SU-DHL-6 (cell line): Measurements from ENCODE around the gene ACE.
A peak's percentile ranks its signal among the peaks of the same experiment; 100 is the strongest.

Source experiments
- H2AFZ ChIP-seq: fragments of 200-600 bp; sonication (generic); 2 replicates; pipeline ENCODE4 v1.6.1; 2014; ENCODE audit warnings: low read depth, mild to moderate bottlenecking, moderate library complexity, mixed read lengths, antibody characterized with exemption, low read length; ENCODE audit not compliant: severe bottlenecking
- H3F3A ChIP-seq: fragments of 200-600 bp; shearing (Covaris generic); 2 replicates; pipeline ENCODE4 v1.6.0; 2016; ENCODE audit warnings: antibody characterized with exemption, mild to moderate bottlenecking; ENCODE audit not compliant: insufficient read depth
- H3K27ac ChIP-seq: fragments of 200-600 bp; sonication (generic); 2 replicates; pipeline ENCODE4 v1.5.1; 2016; ENCODE audit warnings: low read depth, mild to moderate bottlenecking, low read length, moderate library complexity, mixed read lengths
- H3K27me3 ChIP-seq: fragments of 200-600 bp; sonication (generic), shearing (Covaris generic); 2 replicates; pipeline ENCODE4 v1.6.0; 2014; ENCODE audit warnings: mild to moderate bottlenecking, low read length
- H3K36me3 ChIP-seq: fragments of 200-600 bp; sonication (generic); 2 replicates; pipeline ENCODE4 v1.6.1; 2014; ENCODE audit warnings: mild to moderate bottlenecking, low read length, mixed read lengths
- H3K4me2 ChIP-seq: fragments of 300-600, 200-600 bp; shearing (Covaris generic), sonication (generic); 2 replicates; pipeline ENCODE4 v1.6.0; 2014; ENCODE audit warnings: low read length, low read depth, mild to moderate bottlenecking; ENCODE audit not compliant: poor library complexity, severe bottlenecking
- H3K4me3 ChIP-seq: fragments of 200-600 bp; sonication (generic); 2 replicates; pipeline ENCODE4 v1.5.1; 2014; ENCODE audit warnings: antibody characterized with exemption, low read length, mild to moderate bottlenecking, mixed read lengths; ENCODE audit not compliant: insufficient read depth, poor library complexity, severe bottlenecking
- H3K79me2 ChIP-seq: fragments of 200-600 bp; sonication (generic); 2 replicates; pipeline ENCODE4 v1.6.1; 2014; ENCODE audit warnings: mild to moderate bottlenecking, low read length, moderate library complexity; ENCODE audit not compliant: insufficient read depth
- H3K9ac ChIP-seq: fragments of 200-600 bp; sonication (generic); 2 replicates; pipeline ENCODE4 v1.7.0; 2014; ENCODE audit warnings: mild to moderate bottlenecking, low read length
- H3K9me2 ChIP-seq: fragments of 200-600 bp; sonication (generic); replicated peaks from 2 replicates; pipeline ENCODE4 v1.6.1; 2014; ENCODE audit warnings: low read length; ENCODE audit not compliant: insufficient read depth
- H3K9me3 ChIP-seq: fragments of 200-600 bp; sonication (generic); 2 replicates; pipeline ENCODE4 v1.6.1; 2014; ENCODE audit warnings: low read length, mixed read lengths; ENCODE audit not compliant: insufficient read depth
- H4K20me1 ChIP-seq: fragments of 200-600 bp; sonication (generic); 2 replicates; pipeline ENCODE4 v1.6.1; 2014; ENCODE audit warnings: low read depth, mild to moderate bottlenecking, antibody characterized with exemption, low read length, moderate library complexity, mixed read lengths
- EZH2phosphoT487 ChIP-seq: fragments of 200-600 bp; sonication (generic), shearing (Covaris generic); conservative IDR thresholded peaks from 2 replicates; pipeline ENCODE4 v1.6.1; 2018; ENCODE audit warnings: mild to moderate bottlenecking, antibody characterized with exemption, low read length, moderate library complexity, mixed read lengths
- TF ChIP-seq, protein P1 (sequence below): fragments of 200-600 bp; sonication (generic); IDR thresholded peaks from one replicate; pipeline ENCODE4 v1.5.1; 2017; ENCODE audit warnings: antibody characterized with exemption, mild to moderate bottlenecking, low read length, moderate library complexity; ENCODE audit not compliant: insufficient read depth, poor library complexity, severe bottlenecking

The ACE gene

DNA sequence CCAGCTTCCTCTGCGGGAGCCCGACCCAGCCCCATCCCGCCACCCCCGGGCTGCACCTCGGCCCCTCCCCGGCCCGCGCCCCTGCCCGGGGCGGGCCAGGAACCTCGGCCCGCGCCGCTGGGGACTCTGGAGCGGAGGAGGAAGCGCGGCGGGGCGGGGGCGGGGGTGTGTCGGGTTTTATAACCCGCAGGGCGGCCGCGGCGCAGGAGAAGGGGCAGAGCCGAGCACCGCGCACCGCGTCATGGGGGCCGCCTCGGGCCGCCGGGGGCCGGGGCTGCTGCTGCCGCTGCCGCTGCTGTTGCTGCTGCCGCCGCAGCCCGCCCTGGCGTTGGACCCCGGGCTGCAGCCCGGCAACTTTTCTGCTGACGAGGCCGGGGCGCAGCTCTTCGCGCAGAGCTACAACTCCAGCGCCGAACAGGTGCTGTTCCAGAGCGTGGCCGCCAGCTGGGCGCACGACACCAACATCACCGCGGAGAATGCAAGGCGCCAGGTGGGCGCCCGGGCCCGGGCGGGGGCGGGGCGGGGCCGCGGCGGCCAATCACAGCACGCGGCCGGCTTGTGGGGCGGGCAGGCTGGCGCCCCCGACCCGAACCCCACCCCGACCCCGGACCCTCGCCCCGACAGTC is at the start of gene ACE:
Gene ACE, plus strand, starts transcription at position 208 of the 626 bp plus-strand sequence. Its CDS starts 34 bp downstream, at position 242.
- H3K9ac ChIP-seq, result 0 out of 2 replicates have a peak within 1 kb of the TSS, but pooled peaks have one; percentile 5
- H3K27ac ChIP-seq, result no peak within 1 kb of the TSS
- TF ChIP-seq EZH2phosphoT487, result no peak
- TF ChIP-seq, protein P1, sequence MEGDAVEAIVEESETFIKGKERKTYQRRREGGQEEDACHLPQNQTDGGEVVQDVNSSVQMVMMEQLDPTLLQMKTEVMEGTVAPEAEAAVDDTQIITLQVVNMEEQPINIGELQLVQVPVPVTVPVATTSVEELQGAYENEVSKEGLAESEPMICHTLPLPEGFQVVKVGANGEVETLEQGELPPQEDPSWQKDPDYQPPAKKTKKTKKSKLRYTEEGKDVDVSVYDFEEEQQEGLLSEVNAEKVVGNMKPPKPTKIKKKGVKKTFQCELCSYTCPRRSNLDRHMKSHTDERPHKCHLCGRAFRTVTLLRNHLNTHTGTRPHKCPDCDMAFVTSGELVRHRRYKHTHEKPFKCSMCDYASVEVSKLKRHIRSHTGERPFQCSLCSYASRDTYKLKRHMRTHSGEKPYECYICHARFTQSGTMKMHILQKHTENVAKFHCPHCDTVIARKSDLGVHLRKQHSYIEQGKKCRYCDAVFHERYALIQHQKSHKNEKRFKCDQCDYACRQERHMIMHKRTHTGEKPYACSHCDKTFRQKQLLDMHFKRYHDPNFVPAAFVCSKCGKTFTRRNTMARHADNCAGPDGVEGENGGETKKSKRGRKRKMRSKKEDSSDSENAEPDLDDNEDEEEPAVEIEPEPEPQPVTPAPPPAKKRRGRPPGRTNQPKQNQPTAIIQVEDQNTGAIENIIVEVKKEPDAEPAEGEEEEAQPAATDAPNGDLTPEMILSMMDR, result no peak
- H3F3A ChIP-seq, result no peaks in the 10 kb centered on the region
- peak within 1 kb of the TSS; percentile 49 for H3K4me2 ChIP-seq
- no peak within 1 kb of the TSS for H2AFZ ChIP-seq
- no peaks in the 10 kb centered on the region for H4K20me1 ChIP-seq
- H3K27me3 ChIP-seq, result no peaks in the 10 kb centered on the region
- H3K36me3 ChIP-seq, result no peaks in the 10 kb centered on the region
- no peaks in the 10 kb centered on the region for H3K79me2 ChIP-seq
- H3K9me3 ChIP-seq, result no peaks in the 10 kb centered on the region
- no peaks in the 10 kb centered on the region for H3K9me2 ChIP-seq
- H3K4me3 ChIP-seq, result no peak within 1 kb of the TSS

DNA sequence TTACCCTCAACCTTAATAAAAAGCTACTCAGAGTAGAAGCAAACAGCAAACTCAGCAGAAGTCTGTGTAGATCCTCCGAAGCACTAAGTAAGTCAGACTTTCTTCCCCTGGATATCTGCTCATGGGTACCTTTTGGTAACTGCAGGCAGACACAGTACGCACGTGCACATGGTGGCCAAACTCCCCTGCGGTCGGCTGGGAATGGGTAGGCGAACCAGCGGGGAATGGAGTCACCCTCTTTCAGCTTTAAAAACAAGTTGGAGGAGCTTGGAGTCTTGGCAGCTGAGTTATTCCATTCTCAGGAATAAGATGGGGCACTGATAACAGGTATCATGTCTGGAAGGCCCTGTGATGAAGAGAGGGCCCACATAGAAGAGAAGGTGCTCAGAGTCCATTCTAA is 47.1 kb upstream of the ACE start:
- no peak overlapping the region for H3K27ac ChIP-seq
- no peaks in the 10 kb centered on the region for H3F3A ChIP-seq
- no peaks in the 10 kb centered on the region for H3K9me2 ChIP-seq
- H3K9me3 ChIP-seq, result no peaks in the 10 kb centered on the region
- no peak overlapping the region for H3K9ac ChIP-seq
- no peaks in the 10 kb centered on the region; the same call in 1 of the 2 replicates for H4K20me1 ChIP-seq
- H3K27me3 ChIP-seq, result no peaks in the 10 kb centered on the region
- no peak for TF ChIP-seq EZH2phosphoT487
- TF ChIP-seq, protein P1, result no peak
- no peak overlapping the region for H3K4me3 ChIP-seq
- no peak overlapping the region for H2AFZ ChIP-seq
- H3K4me2 ChIP-seq, result no peak overlapping the region
- H3K36me3 ChIP-seq, result no peaks in the 10 kb centered on the region
- H3K79me2 ChIP-seq, result no peaks in the 10 kb centered on the region

- Histone ChIP-seq H2AFZ (no peak overlapping the region), H3K27me3 (no peaks in the 10 kb centered on the region), H4K20me1 (no peaks in the 10 kb centered on the region; the same call in 1 of the 2 replicates), H3K27ac (no peak overlapping the region), H3K36me3 (no peaks in the 10 kb centered on the region), H3K9me2 (no peaks in the 10 kb centered on the region), H3K4me2 (no peak overlapping the region), H3K9me3 (no peaks in the 10 kb centered on the region), H3K4me3 (no peak overlapping the region), H3K79me2 (no peaks in the 10 kb centered on the region), H3F3A (no peaks in the 10 kb centered on the region), H3K9ac (no peak overlapping the region)
- TF ChIP-seq, protein P1, result no peak
- TF ChIP-seq EZH2phosphoT487, result no peak
Observed at GRCh38 chr17:63430223-63430622, 46.6 kb upstream of the ACE start.
